ENCODE results near the gene PLEK.

Gene PLEK

GRCh38 chr2:68351997-68352396 is 13.1 kb upstream of the PLEK start:
- ChIA-PET POLR2A (no interaction called here), CTCF (interaction anchor here (1.0 kb wide), 2 partner anchors 9 to 14 kb away, joined by 3 read pairs; partner anchors contain the start of gene PLEK)
- no peak for TF ChIP-seq KLF10 (tag by site-specific recombination; IDR thresholded peaks at IDR 0.05)
- no peak for TF ChIP-seq ZNF777 (tag by site-specific recombination; IDR thresholded peaks at IDR 0.05; ENCODE audit: borderline replicate concordance)
- no peak for TF ChIP-seq ZNF544 (tag by site-specific recombination; IDR thresholded peaks at IDR 0.05)
- no peak for TF ChIP-seq ZNF423 (tag by site-specific recombination; IDR thresholded peaks at IDR 0.05)
- no peak for TF ChIP-seq ZNF132 (tag by site-specific recombination; IDR thresholded peaks at IDR 0.05; ENCODE audit: borderline replicate concordance)
- TF ChIP-seq ZNF473 (tag by site-specific recombination; IDR thresholded peaks at IDR 0.05): no peak
- TF ChIP-seq ZNF404 (tag by site-specific recombination; IDR thresholded peaks at IDR 0.05): no peak
- TF ChIP-seq SP3 (tag by site-specific recombination; IDR thresholded peaks at IDR 0.05): no peak
- TF ChIP-seq ZNF155 (tag by site-specific recombination; IDR thresholded peaks at IDR 0.05): no peak
- no peak for TF ChIP-seq ZNF658 (tag by site-specific recombination; IDR thresholded peaks at IDR 0.05)
- no peak for TF ChIP-seq ZBTB21 (tag by site-specific recombination; IDR thresholded peaks at IDR 0.05)
- TF ChIP-seq ZNF148 (tag by site-specific recombination; IDR thresholded peaks at IDR 0.05; ENCODE audit: borderline replicate concordance): no peak
- TF ChIP-seq ZNF114 (tag by site-specific recombination; IDR thresholded peaks at IDR 0.05): no peak
- TF ChIP-seq ZFP3 (tag by site-specific recombination; IDR thresholded peaks at IDR 0.05; ENCODE audit: low read depth): no peak
- no peak for TF ChIP-seq ZNF747 (tag by site-specific recombination; IDR thresholded peaks at IDR 0.05)
- no peak for TF ChIP-seq HOXA7 (CRISPR knock-in tag; IDR thresholded peaks at IDR 0.05; ENCODE audit: borderline replicate concordance)
- TF ChIP-seq ZNF610 (tag by site-specific recombination; IDR thresholded peaks at IDR 0.05; ENCODE audit: borderline replicate concordance): no peak
- no peak for TF ChIP-seq ZNF585B (tag by site-specific recombination; IDR thresholded peaks at IDR 0.05)
- Histone ChIP-seq H3K9me3 (ENCODE audit: control insufficient read depth, insufficient read depth, low read depth, low read length) (no peaks in the 10 kb centered on the region), H3K4me3 (ENCODE audit: low read depth, low read length) (no peak overlapping the region), H3K36me3 (ENCODE audit: control insufficient read depth in 2 of 2, insufficient read depth in 1 of 2, low read length in 2 of 2) (no peaks in the 10 kb centered on the region), H3K4me1 (ENCODE audit: control insufficient read depth, insufficient read depth, low read length) (no peaks in the 10 kb centered on the region), H3K27ac (ENCODE audit: extremely low read depth, low read depth, low read length) (no peak overlapping the region)

GRCh38 chr2:68352651-68353391 is 12.3 kb upstream of the PLEK start:
- ChIA-PET CTCF (interaction anchor here (0.7 to 1.0 kb wide), 2 partner anchors 13 to 89 kb away, joined by 3 read pairs; partner anchors contain the start of gene PLEK), POLR2A (no interaction called here)
- H3K9me3 ChIP-seq (ENCODE audit: control insufficient read depth, insufficient read depth, low read depth, low read length): no peaks in the 10 kb centered on the region
- no peaks in the 10 kb centered on the region for H3K4me1 ChIP-seq (ENCODE audit: control insufficient read depth, insufficient read depth, low read length)
- H3K27ac ChIP-seq (ENCODE audit: extremely low read depth, low read depth, low read length): no peak overlapping the region
- H3K4me3 ChIP-seq (ENCODE audit: low read depth, low read length): no peak overlapping the region
- H3K36me3 ChIP-seq (ENCODE audit: control insufficient read depth in 2 of 2, insufficient read depth in 1 of 2, low read length in 2 of 2): no peaks in the 10 kb centered on the region
- TF ChIP-seq KLF10 (tag by site-specific recombination; IDR thresholded peaks at IDR 0.05): no peak
- TF ChIP-seq BCL11A (tag by site-specific recombination; IDR thresholded peaks at IDR 0.05; ENCODE audit: low read depth): no peak
- TF ChIP-seq ZNF266 (tag by site-specific recombination; IDR thresholded peaks at IDR 0.05; ENCODE audit: low read depth): no peak
- TF ChIP-seq ZNF677 (tag by site-specific recombination; IDR thresholded peaks at IDR 0.05): no peak
- no peak for TF ChIP-seq ZNF416 (tag by site-specific recombination; IDR thresholded peaks at IDR 0.05)
- TF ChIP-seq ZEB2 (tag by site-specific recombination; IDR thresholded peaks at IDR 0.05): no peak
- no peak for TF ChIP-seq ZNF747 (tag by site-specific recombination; IDR thresholded peaks at IDR 0.05)
- no peak for TF ChIP-seq ZNF37A (tag by site-specific recombination; IDR thresholded peaks at IDR 0.05)
- no peak for TF ChIP-seq ZNF777 (tag by site-specific recombination; IDR thresholded peaks at IDR 0.05; ENCODE audit: borderline replicate concordance)
- TF ChIP-seq ZNF19 (tag by site-specific recombination; IDR thresholded peaks at IDR 0.05; ENCODE audit: low read depth): no peak

Measured in HEK293 (cell line).